Motor neuron (in vitro differentiated cells): ENCODE measurements around the gene NPLOC4. TPM values are rescaled to one million over a fixed set of nuclear protein-coding genes. Genes with fewer than 3 reads are reported as not detected.
"Not testable (repeated sequence)": the region's sequence is repeated elsewhere in the genome, so short reads cannot be mapped to it uniquely, and the experiment has no call there.

Experiments
- ATAC-seq, 8 experiments: fragments of 200-7000 bp; cut with Tn5 transposase; replicated peaks in 6 of 8; 2 replicates each; pipeline ENCODE4 v1.8.0; 2021; ENCODE audit warnings: mild to moderate bottlenecking in 8 of 8, moderate library complexity in 8 of 8
- H3K27ac ChIP-seq, 2 donors: fragments of 250-450 bp; sonication (Bioruptor Pico); 2 replicates each; pipeline ENCODE4 v1.9.0; 2021; ENCODE audit warnings: antibody characterized with exemption in 2 of 2, mild to moderate bottlenecking in 2 of 2, moderate library complexity in 1 of 2
- H3K4me1 ChIP-seq, 2 donors: fragments of 250-450 bp; sonication (Bioruptor Pico); replicated peaks in 1 of 2; 2 replicates each; pipeline ENCODE4 v1.6.1; 2021; ENCODE audit warnings: antibody characterized with exemption in 2 of 2, mild to moderate bottlenecking in 2 of 2, moderate library complexity in 1 of 2
- H3K4me3 ChIP-seq, 5 donors: fragments of 250-450 bp; sonication (Bioruptor Pico); 2 replicates each; pipeline ENCODE4 v1.9.0; 2021; ENCODE audit warnings: antibody characterized with exemption in 5 of 5, mild to moderate bottlenecking in 5 of 5, moderate library complexity in 4 of 5
- WGBS, 10 experiments: fragments of 450-650 bp; shearing (Covaris generic); methylation state at CpG; one replicate each; pipeline ENCODE4 v1.0.0; 2022; 5-methylcytosine and 5-hydroxymethylcytosine counted together
- in situ Hi-C, 9 experiments: fragments of 400-800 bp; cut with MboI; loops; one replicate each; pipeline ENCODE4 v1.15.0; 2021; ENCODE audit warnings: low sequenced_read_pairs in 9 of 9, low pct_unique_long_range_greater_than_20kb in 2 of 9; ENCODE audit not compliant: unreplicated experiment in 9 of 9
- total RNA-seq, 8 experiments: library from RNA; unstranded; fragments of 300-600 nt; gene quantifications; 2 replicates each; pipeline versions ENCODE4 v1.2.3 to v1.2.4, GENCODE V29; 2022

The NPLOC4 gene
- total RNA-seq, 8 experiments from 2014 or later, result 19.3 to 78.3 (median 41.8) TPM

DNA sequence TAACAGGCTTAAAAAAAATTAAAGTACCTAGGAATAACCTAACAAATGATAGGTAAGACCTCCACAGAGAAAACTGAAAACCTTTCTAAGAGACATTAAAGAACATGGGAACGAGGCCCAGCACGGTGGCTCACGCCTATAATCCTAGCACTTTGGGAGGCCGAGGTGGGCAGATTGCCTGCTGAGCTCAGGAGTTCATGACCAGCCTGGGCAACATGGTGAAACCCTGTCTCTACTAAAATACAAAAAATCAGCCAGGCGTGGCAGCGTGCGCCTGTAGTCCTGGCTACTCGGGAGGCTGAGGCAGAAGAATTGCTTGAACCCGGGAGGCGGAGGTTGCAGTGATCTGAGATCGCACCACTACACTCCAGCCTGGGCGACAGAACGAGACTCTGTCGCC lies 52.1 kb downstream of the NPLOC4 start:
- in situ Hi-C loops, H3K27ac ChIP-seq, H3K4me1 ChIP-seq, H3K4me3 ChIP-seq, ATAC-seq: not testable (repeated sequence)
- WGBS, 10 experiments, result 82 to 100% (median 95%) methylated on average over 5 to 11 of the region's 14 CpGs; no CpG with 5 or more reads in 1 of the 10 experiments

DNA sequence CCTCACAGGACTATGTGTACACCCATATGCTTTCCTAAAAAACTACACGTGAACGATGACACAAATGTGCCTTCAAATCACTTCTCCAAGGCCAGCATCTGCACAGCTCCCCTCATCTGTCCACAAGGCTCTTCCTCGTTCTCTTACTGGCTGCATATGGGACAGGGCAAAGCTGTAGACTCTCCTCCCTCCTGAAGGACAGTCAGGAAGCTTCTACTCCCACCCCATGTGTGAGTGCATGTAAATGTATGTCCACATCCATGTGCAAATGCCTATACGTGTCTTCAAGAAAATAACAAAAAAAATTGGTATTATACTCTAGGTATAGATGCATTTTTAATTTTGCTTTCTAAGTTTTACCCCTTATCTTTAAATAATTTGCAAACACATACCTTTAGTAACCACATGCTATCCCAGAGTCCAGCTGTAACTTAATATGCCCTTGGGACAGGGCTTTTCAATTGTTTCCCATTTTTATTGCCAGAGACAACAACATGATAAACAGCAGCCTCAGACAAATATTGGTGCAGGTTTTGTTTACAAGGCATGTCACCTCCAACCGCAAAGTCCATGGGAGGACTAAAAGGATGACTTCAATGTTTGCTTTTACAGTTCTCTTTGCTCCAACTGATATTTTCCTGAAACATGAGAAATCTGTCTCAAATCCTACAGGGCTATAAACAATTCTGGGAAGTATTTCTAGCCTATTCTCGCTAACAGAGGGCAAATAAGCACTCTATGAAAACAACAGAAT lies 53.1 kb downstream of the NPLOC4 start:
- ATAC-seq, result no peak
- no peaks in the 10 kb centered on the region for H3K4me1 ChIP-seq
- 67 to 100% (median 92%) methylated on average over 2 to 5 of the region's 6 CpGs; no CpG with 5 or more reads in 1 of the 10 experiments for WGBS, 10 experiments
- no peak overlapping the region for H3K27ac ChIP-seq
- in situ Hi-C loops, result no loop called here
- H3K4me3 ChIP-seq, result no peak overlapping the region

DNA sequence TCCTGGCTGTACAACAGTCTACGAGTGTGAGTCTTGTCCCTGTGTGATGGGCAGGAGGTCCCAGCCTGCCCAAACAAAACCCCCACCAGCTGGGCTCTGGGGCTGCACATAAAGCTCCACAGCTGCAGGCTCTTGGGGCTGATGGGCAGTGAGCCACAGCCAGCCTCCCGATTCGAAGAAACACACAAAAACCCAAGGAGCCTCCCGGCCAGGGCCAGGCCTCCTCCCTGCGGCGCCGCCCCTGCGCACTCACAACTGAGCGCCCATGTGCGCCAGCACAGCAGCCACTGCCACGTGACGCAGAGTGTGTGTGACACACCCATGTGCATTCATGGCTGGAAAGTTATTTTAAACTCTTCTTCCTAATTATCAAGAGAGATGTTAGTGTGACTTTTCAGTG lies 54.2 kb downstream of the NPLOC4 start:
- Histone ChIP-seq H3K4me1 (no peaks in the 10 kb centered on the region), H3K4me3 (no peak overlapping the region), H3K27ac (no peak overlapping the region)
- peak in 2 of 8 experiments; percentile 47 to 97 for ATAC-seq
- WGBS, 10 experiments, result 67 to 95% (median 85%) methylated on average over 2 to 8 of the region's 12 CpGs; no CpG with 5 or more reads in 6 of the 10 experiments
- in situ Hi-C loops, result no loop called here

DNA sequence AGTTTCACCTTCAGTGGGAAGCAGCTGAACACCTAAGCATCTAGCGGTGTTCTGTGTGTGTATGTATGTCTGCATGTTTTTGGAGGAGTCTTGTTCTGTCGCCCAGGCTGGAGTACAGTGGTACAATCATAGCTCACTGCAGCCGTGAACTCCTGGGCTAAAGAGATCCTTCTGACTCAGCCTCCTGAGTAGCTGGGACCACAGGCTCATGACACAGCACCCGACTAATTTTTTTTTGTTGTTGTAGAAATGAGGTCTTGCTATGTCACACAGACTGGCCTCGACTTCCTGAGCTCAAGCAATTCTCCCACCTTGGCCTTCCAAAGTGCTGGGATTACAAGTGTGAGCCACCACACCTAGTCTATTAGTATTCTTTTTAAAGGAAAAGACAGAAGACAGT lies 54.6 kb downstream of the NPLOC4 start:
- no peak overlapping the region for H3K4me3 ChIP-seq
- in situ Hi-C loops, result no loop called here
- H3K27ac ChIP-seq, result no peak overlapping the region
- H3K4me1 ChIP-seq, result no peaks in the 10 kb centered on the region
- no peak for ATAC-seq
- 20 to 100% (median 86%) methylated on average over 1 to 5 of the region's 5 CpGs; no CpG with 5 or more reads in 2 of the 10 experiments for WGBS, 10 experiments

DNA sequence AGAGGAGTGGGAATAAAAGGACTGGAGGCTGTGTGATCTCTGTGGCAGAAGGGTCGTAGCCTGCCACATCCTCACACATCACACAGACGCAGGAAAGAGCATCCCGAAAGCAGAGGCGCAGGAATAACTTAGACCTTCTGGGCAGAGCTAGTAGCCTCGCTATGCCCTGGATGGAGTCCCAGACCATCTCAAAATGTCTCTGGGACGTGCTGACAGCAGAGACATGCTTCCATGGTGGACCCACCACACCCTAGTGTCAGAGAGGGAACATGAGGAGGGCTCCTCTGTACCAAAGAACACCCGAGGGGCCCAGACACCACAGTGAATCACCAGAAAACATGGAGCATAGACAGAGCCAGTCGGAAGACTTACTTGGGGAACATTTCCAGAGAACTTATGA lies 55.2 kb downstream of the NPLOC4 start:
- no peak overlapping the region for H3K4me3 ChIP-seq
- no peak for ATAC-seq
- no peaks in the 10 kb centered on the region for H3K4me1 ChIP-seq
- 40 to 94% (median 65%) methylated on average over 1 to 3 of the region's 8 CpGs; no CpG with 5 or more reads in 6 of the 10 experiments for WGBS, 10 experiments
- in situ Hi-C loops, result no loop called here
- no peak overlapping the region for H3K27ac ChIP-seq

DNA sequence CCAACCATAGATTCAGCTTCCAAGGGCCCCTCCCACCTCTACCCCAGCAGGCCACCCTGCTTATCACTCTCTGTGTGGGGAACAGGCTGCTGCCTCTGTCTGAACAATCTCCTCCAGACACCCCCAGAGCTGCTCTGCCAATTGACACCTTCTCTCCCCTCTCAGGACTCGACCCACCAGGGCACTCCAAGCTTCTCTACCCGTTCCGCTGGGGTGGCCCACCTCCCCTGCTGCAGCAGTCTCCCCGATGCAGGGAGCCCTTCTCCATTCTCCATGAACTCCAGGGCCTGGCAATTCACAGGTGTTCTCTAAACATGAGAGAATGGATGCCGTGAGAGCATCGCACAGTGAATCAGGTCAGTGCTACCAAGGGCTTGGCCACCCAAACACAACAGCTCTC lies 56.4 kb downstream of the NPLOC4 start:
- Histone ChIP-seq H3K4me1 (no peaks in the 10 kb centered on the region), H3K27ac (no peak overlapping the region), H3K4me3 (no peak overlapping the region)
- 82 to 100% (median 100%) methylated on average over 1 to 3 of the region's 6 CpGs; no CpG with 5 or more reads in 7 of the 10 experiments for WGBS, 10 experiments
- ATAC-seq, result peak in 1 of 8 experiments; percentile 9
- in situ Hi-C loops, result no loop called here

DNA sequence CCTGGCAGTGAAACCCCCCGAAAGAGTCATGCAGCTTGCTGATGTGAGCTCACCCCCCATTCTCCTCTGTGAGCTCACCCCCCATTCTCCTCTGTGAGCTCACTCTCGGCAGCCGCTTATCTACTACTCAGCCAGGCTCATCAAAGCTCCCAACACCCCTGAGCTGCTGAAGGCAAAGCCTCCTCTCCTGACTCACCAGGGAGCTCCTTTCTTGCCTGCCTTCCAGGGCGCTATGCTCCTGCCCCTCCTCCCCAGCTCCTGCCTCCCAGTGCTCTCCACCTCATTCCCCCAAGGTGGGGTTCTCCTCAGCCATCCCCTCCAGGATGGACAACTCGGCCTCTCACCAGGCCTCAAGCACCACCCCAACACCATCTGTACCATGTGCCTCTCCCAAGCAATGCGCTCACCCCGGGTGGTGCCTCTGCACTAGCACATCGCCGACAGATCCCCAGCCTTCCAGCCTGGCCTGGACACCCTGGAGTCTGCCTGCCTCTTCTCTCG lies 57.0 kb downstream of the NPLOC4 start:
- no peak overlapping the region for H3K4me3 ChIP-seq
- in situ Hi-C loops, result no loop called here
- no peak overlapping the region for H3K27ac ChIP-seq
- no peaks in the 10 kb centered on the region for H3K4me1 ChIP-seq
- ATAC-seq, result peak in 3 of 8 experiments; percentile 16 to 60 (median 56)
- 0 to 100% (median 94%) methylated on average over 1 to 5 of the region's 10 CpGs; no CpG with 5 or more reads in 4 of the 10 experiments for WGBS, 10 experiments

DNA sequence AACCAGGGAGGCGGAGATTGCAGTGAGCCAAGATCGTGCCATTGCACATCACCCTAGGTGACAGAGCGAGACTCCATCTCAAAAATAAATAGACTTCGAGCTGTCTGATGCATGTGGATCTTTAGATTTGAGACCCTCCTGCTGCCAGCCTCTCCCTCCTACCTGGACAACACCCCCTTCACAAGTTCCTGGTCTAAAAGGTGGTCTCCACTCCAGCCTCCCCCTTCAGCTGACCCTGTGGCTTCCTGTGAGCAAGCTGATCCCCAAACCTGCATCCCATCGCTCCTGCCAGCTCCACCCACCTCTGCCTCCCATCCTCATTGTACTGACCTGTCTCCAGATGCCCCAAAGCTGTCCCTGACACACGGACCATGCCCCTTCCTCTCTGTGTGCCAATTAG lies 57.6 kb downstream of the NPLOC4 start:
- Histone ChIP-seq H3K4me3 (no peak overlapping the region), H3K4me1 (no peaks in the 10 kb centered on the region), H3K27ac (no peak overlapping the region)
- ATAC-seq, result no peak
- in situ Hi-C loops, result no loop called here
- WGBS, 10 experiments, result 33 to 100% (median 92%) methylated on average over 1 to 4 of the region's 6 CpGs; no CpG with 5 or more reads in 3 of the 10 experiments

DNA sequence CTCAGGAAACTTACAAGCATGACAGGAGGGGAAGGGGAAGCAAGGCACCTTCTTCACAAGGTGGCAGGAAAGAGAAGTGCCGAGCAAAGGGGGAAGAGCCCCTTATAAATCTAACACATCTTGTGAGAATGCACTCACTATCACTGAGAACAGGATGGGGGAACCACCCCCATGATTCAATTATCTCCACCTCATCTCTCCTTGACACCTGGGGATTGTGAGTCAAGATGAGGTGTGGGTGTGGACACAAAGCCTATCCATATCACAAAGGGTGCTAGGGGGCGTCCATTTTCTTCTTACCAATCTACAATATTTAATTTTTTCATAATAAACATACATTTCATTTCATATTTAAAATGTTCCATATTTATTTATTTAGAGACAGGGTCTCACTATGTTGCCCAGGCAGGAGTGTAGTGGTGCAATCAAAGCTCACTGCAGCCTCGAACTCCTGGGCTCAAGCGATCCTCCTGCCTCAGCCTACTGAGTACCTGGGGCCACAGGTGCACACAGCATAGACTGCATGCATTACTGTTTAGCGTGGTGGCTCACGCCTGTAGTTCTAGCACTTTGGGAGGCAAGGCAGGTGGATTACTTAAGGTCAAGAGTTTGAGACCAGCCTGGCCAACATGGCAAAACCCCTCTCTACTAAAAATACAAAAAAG lies 58.2 kb downstream of the NPLOC4 start:
- 29 to 100% (median 95%) methylated on average over 1 to 5 of the region's 6 CpGs; no CpG with 5 or more reads in 1 of the 10 experiments for WGBS, 10 experiments
- Histone ChIP-seq H3K27ac (no peak overlapping the region), H3K4me1 (no peaks in the 10 kb centered on the region), H3K4me3 (no peak overlapping the region)
- in situ Hi-C loops, result no loop called here
- ATAC-seq, result no peak

DNA sequence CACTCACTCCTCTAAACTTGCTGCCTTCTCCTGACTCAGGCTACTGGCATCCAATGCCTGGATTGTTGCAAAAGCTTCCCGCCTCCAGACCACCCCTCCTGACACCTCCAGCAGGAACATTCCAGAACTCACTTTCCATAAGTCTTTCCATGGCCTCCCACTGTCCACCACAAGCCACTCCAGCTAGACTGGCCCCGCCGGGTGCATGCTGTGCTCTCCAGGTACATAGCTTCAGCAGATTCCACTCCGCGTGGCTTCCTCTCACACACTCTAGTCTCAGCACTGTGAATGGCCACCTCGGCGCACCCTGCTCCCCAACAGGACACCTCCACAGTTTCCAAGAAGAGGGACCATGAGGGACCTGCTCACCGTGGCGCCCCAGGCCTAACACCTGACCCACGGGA lies 58.9 kb downstream of the NPLOC4 start:
- Histone ChIP-seq H3K27ac (no peak overlapping the region), H3K4me3 (no peak overlapping the region), H3K4me1 (no peaks in the 10 kb centered on the region)
- 60 to 100% (median 80%) methylated on average over 1 to 5 of the region's 10 CpGs; no CpG with 5 or more reads in 5 of the 10 experiments for WGBS, 10 experiments
- in situ Hi-C loops, result no loop called here
- ATAC-seq, result no peak

DNA sequence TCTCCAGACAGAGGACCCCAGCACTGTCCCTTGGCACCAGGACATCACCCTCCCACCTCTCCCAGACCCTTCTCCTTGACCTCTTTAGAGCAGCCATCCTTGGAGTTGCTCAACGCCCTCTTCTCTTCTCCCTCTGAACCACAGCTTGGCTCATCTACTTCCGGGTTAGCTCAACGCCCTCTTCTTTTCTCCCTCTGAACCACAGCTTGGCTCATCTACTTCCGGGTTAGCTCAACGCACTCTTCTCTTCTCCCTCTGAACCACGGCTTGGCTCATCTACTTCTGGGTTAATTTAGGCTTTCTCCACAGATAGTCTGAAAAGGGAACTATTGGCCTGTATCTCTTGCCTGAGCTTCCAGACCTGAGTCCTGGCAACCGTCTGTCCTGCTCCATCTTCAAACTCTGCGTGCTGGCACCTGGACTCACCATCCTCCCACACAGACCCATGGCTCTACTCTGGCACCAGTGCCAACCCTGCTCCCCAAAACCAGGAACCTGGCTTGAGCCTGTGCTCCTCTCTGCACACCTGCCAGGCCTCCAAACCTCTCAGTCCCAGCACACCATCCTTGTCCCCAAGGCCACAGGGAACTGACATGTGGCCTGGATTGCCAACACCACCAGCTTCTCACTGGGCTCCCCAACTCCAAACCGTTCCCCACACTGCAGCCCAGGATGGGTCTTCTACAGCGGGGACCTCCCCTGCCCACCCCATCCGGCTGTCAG lies 59.5 kb downstream of the NPLOC4 start:
- Histone ChIP-seq H3K27ac (no peak overlapping the region), H3K4me1 (no peaks in the 10 kb centered on the region), H3K4me3 (no peak overlapping the region)
- WGBS, 10 experiments, result 80 to 100% (median 93%) methylated on average over 1 to 7 of the region's 11 CpGs; no CpG with 5 or more reads in 2 of the 10 experiments
- in situ Hi-C loops, result no loop called here
- ATAC-seq, result peak in 1 of 8 experiments; percentile 30

DNA sequence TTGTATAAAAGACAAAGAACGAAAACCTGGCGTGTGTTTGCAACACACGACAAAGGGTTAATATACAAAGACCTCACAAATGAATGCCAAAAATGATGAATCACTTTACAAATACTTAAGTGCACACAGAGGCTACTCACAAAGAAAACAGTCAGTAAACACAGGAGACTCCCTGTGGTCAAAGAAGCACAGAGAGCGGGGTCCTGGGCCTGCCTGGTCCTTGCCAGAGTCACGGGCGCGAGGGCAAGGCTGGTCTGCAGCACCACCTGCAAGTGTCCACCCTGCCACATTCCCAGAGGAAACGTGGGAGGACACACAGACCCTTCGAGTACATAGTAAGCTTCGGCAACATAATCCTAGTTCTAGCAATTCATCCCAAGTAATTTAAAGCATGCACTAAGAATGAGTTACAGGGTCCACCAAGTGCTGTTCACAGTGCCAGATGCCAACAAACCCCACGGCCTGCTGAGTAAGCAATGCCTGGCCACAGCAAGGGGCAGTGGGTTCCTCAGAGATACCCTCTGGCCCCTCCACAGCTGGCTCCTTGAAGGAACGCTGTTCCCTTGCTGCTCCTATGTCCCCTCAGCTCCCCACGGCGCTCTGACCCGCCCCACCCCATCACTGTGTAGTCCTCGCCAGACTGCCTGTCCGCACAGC lies 60.2 kb downstream of the NPLOC4 start:
- H3K27ac ChIP-seq, result no peak overlapping the region
- peak in 6 of 8 experiments; percentile 12 to 80 (median 41) for ATAC-seq
- 20 to 87% (median 61%) methylated on average over 1 to 10 of the region's 17 CpGs; no CpG with 5 or more reads in 1 of the 10 experiments for WGBS, 10 experiments
- no peaks in the 10 kb centered on the region for H3K4me1 ChIP-seq
- no peak overlapping the region for H3K4me3 ChIP-seq
- in situ Hi-C loops, result no loop called here
